ENCODE results near the gene CHAF1A.

- TF ChIP-seq, protein P1, sequence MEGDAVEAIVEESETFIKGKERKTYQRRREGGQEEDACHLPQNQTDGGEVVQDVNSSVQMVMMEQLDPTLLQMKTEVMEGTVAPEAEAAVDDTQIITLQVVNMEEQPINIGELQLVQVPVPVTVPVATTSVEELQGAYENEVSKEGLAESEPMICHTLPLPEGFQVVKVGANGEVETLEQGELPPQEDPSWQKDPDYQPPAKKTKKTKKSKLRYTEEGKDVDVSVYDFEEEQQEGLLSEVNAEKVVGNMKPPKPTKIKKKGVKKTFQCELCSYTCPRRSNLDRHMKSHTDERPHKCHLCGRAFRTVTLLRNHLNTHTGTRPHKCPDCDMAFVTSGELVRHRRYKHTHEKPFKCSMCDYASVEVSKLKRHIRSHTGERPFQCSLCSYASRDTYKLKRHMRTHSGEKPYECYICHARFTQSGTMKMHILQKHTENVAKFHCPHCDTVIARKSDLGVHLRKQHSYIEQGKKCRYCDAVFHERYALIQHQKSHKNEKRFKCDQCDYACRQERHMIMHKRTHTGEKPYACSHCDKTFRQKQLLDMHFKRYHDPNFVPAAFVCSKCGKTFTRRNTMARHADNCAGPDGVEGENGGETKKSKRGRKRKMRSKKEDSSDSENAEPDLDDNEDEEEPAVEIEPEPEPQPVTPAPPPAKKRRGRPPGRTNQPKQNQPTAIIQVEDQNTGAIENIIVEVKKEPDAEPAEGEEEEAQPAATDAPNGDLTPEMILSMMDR (IDR thresholded peaks at IDR 0.05): peak in 1 of 3 experiments; percentile 12
- TF ChIP-seq POLR2A (IDR thresholded peaks at IDR 0.05): no peak
These were observed 27.0 kb upstream of the CHAF1A start for GRCh38 chr19:4375164-4376027.
